CD4-positive, alpha-beta T cell (primary cell): ENCODE measurements around the gene DIP2C. TPM values are rescaled to one million over a fixed set of nuclear protein-coding genes. Genes with fewer than 3 reads are reported as not detected.

Experiments used
- ATAC-seq: fragments of 200-7000 bp; cut with Tn5 transposase; one replicate; pipeline ENCODE4 v1.10.0; 2022; ENCODE audit warnings: mild to moderate bottlenecking; ENCODE audit not compliant: poor library complexity
- CTCF ChIA-PET: fragments of 350-600 bp; sonication (Branson Sonifier 250); formaldehyde crosslinking; loops from one replicate; lab custom pipeline; 2021; ENCODE audit warnings: antibody characterized with exemption, inconsistent platforms; lab: Charles Lee
- POLR2A ChIA-PET: fragments of 350-600 bp; sonication (Branson Sonifier 250); formaldehyde crosslinking; loops from one replicate; lab custom pipeline; 2021; ENCODE audit warnings: antibody characterized with exemption, inconsistent platforms; lab: Charles Lee
- DNase-seq, 14 experiments: peaks; one replicate each; pipeline ENCODE4 v3.0.0-alpha.2; 2013 to 2020; ENCODE audit warnings: mixed read lengths in 2 of 14
- H3K27ac ChIP-seq, 2 donors: one replicate each; pipeline versions ENCODE4 v1.5.1 to v1.7.0; 2013; ENCODE audit warnings: low read length in 2 of 2, low read depth in 1 of 2, mild to moderate bottlenecking in 1 of 2
- H3K27me3 ChIP-seq, 2 experiments: 1 replicate in 1 of 2; 2 replicates in 1 of 2; pipeline versions ENCODE4 v1.6.1 to v1.7.0; 2013; ENCODE audit warnings: low read length in 2 of 2, control low read depth in 1 of 2, mild to moderate bottlenecking in 1 of 2, moderate library complexity in 1 of 2; ENCODE audit not compliant: insufficient read depth in 2 of 2, control insufficient read depth in 1 of 2
- H3K36me3 ChIP-seq: one replicate; pipeline ENCODE4 v1.6.1; 2013; ENCODE audit warnings: low read length, control low read depth; ENCODE audit not compliant: insufficient read depth
- H3K4me1 ChIP-seq: one replicate; pipeline ENCODE4 v1.6.1; 2013; ENCODE audit warnings: low read length, control low read depth; ENCODE audit not compliant: insufficient read depth
- H3K4me3 ChIP-seq: one replicate; pipeline ENCODE4 v1.5.1; 2013; ENCODE audit warnings: mild to moderate bottlenecking, low read length, moderate library complexity
- H3K9me3 ChIP-seq, 2 experiments: 1 replicate in 1 of 2; 2 replicates in 1 of 2; pipeline versions ENCODE4 v1.6.1 to v1.7.0; 2013; ENCODE audit warnings: low read length in 2 of 2, mild to moderate bottlenecking in 2 of 2, control low read depth in 1 of 2, moderate library complexity in 1 of 2; ENCODE audit not compliant: control insufficient read depth in 1 of 2, insufficient read depth in 1 of 2
- H3K27ac Mint-ChIP-seq: one replicate; pipeline ENCODE4 v1.8.0; 2020; ENCODE audit warnings: mixed read lengths
- H3K27me3 Mint-ChIP-seq: one replicate; pipeline ENCODE4 v1.8.0; 2021; ENCODE audit warnings: mixed read lengths
- H3K36me3 Mint-ChIP-seq: one replicate; pipeline ENCODE4 v1.8.0; 2021; ENCODE audit warnings: low read depth, mixed read lengths
- H3K4me1 Mint-ChIP-seq: one replicate; pipeline ENCODE4 v1.8.0; 2021; ENCODE audit warnings: low read depth, mixed read lengths
- H3K4me3 Mint-ChIP-seq: one replicate; pipeline ENCODE4 v1.8.0; 2020; ENCODE audit warnings: mild to moderate bottlenecking, mixed read lengths
- H3K9me3 Mint-ChIP-seq: one replicate; pipeline ENCODE4 v1.8.0; 2020; ENCODE audit warnings: mixed read lengths
- intact Hi-C, 2 experiments: fragments of 100-400 bp; cut with DNase I in 1 of 2; cut with micrococcal nuclease in 1 of 2; formaldehyde crosslinking; loops; one replicate each; pipeline versions ENCODE4 v1.15.1 to v1.9.0; 2023 to 2025; cut with DNase I, micrococcal nuclease
- total RNA-seq, 174 experiments: library from RNA in 2 of 174; stranded (reverse) in 2 of 174; gene quantifications; one replicate each; pipeline ENCODE4 v1.2.3 and lab custom pipeline; 2021 to 2026
- TF ChIP-seq, protein P1 (sequence below): fragments of 200-600 bp; IDR thresholded peaks from one replicate; pipeline ENCODE4 v1.8.0; 2022; ENCODE audit warnings: antibody characterized with exemption, mild to moderate bottlenecking

The DIP2C gene
- total RNA-seq, 2 experiments from 2014 or later: 4.1 TPM

DNA sequence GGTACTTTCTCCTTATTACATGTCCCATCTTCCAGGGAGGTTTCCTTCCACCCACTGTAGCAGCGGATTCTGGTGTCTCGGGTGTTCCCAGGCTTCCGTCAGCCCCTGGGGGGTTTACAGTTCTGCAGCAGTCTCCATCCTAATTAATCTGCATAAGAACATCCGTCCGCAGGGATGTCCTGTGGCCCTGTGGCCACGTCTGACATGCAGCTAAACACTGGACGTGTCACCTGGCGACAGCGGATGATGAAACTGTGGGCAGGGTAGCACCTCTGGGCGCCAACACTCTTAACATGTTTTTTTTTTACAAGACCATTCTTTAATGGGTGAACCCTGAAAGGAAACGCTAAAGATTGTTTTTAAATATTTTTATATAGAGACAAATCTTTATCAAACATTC lies 58.2 kb downstream of the DIP2C start:
- no peaks in the 10 kb centered on the region for H3K36me3 ChIP-seq
- CTCF ChIA-PET: no interaction called here
- H3K36me3 Mint-ChIP-seq: no peaks in the 10 kb centered on the region
- H3K27ac Mint-ChIP-seq: no peak overlapping the region
- H3K4me3 ChIP-seq: no peak overlapping the region
- H3K27ac ChIP-seq: no peak overlapping the region
- peaks cover 0 to 15% of the 10 kb centered on the region in 2 experiments for H3K9me3 ChIP-seq
- POLR2A ChIA-PET: no interaction called here
- DNase-seq (no peak), ATAC-seq (no peak)
- H3K27me3 Mint-ChIP-seq: peaks cover 34% of the 10 kb centered on the region
- H3K4me1 ChIP-seq: no peaks in the 10 kb centered on the region
- no peaks in the 10 kb centered on the region for H3K9me3 Mint-ChIP-seq
- intact Hi-C loops: no loop called here
- TF ChIP-seq, protein P1, sequence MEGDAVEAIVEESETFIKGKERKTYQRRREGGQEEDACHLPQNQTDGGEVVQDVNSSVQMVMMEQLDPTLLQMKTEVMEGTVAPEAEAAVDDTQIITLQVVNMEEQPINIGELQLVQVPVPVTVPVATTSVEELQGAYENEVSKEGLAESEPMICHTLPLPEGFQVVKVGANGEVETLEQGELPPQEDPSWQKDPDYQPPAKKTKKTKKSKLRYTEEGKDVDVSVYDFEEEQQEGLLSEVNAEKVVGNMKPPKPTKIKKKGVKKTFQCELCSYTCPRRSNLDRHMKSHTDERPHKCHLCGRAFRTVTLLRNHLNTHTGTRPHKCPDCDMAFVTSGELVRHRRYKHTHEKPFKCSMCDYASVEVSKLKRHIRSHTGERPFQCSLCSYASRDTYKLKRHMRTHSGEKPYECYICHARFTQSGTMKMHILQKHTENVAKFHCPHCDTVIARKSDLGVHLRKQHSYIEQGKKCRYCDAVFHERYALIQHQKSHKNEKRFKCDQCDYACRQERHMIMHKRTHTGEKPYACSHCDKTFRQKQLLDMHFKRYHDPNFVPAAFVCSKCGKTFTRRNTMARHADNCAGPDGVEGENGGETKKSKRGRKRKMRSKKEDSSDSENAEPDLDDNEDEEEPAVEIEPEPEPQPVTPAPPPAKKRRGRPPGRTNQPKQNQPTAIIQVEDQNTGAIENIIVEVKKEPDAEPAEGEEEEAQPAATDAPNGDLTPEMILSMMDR: no peak
- no peak overlapping the region for H3K4me3 Mint-ChIP-seq
- H3K4me1 Mint-ChIP-seq: no peaks in the 10 kb centered on the region
- H3K27me3 ChIP-seq: peaks cover 3 to 15% of the 10 kb centered on the region in 2 experiments

DNA sequence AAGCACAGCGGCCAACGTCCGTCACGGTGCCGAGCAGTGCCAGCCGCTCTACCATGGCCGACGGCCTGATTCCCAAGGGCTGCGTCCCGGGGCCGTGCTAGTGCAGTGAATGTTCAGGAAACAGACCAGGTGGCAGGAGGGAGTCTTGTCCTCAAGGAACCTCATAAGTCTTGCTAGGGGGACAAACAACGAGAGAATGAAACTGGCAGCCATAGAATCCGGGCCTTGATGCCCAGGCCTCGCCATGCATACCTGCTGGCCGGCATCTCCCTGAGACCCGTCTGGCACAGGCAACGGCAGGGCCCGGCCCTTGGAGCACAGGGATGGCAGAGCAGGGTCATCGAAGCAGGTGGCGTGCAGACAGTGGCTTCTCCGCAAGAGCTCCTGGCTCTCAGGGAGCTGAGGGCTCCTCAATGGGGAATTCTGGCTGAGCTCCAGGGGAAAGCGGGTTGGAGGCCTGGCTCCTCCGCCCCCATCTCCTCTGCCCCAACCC lies 58.8 kb downstream of the DIP2C start:
- no peak overlapping the region for H3K27ac Mint-ChIP-seq
- peaks cover 33% of the 10 kb centered on the region for H3K27me3 Mint-ChIP-seq
- peaks cover 0 to 15% of the 10 kb centered on the region in 2 experiments for H3K9me3 ChIP-seq
- no peaks in the 10 kb centered on the region for H3K36me3 ChIP-seq
- TF ChIP-seq, protein P1: no peak
- H3K36me3 Mint-ChIP-seq: no peaks in the 10 kb centered on the region
- peaks cover 3 to 15% of the 10 kb centered on the region in 2 experiments for H3K27me3 ChIP-seq
- intact Hi-C loops: no loop called here
- ChIA-PET CTCF (no interaction called here), POLR2A (no interaction called here)
- ATAC-seq (no peak), DNase-seq (no peak)
- no peak overlapping the region for H3K27ac ChIP-seq
- H3K4me1 Mint-ChIP-seq: no peaks in the 10 kb centered on the region
- H3K4me3 ChIP-seq: no peak overlapping the region
- no peak overlapping the region for H3K4me3 Mint-ChIP-seq
- no peaks in the 10 kb centered on the region for H3K4me1 ChIP-seq
- no peaks in the 10 kb centered on the region for H3K9me3 Mint-ChIP-seq

DNA sequence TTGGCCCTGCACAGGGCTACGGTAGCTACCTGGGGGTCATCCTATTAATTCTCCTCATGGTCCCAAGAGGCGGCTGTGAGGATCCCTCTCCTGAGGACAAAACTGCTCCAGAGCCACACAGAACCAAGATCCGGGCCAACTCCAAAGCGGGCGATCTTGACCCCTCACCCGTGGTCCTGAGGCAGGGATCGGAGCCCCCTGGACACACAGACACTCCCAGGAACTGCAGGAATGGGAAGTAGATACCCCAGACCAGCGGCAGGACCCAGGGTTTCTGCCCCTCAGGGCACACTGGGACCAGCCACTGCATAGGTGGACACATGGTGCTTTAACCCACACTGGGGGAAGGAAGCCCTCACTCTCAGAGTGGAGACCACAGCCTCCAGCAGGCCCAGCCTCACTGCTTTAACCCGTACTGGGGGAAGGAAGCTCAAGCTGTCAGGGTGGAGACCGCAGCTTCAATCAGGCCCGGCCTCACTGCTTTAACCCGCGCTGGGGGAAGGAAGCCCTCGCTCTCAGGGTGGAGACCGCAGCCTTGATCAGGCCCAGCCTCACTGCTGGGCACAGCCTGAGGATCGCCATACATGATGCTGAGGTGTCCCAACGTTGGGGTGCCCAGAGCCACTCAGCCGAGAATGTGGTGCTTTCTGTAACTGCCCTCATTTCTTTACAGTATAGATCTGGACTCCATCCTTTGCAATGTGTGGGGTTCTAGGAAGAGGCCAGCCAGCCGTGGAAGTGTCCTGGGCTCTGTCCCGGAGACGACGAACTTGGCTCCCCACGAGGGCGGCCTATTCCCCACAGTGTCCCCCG lies 60.1 kb downstream of the DIP2C start:
- Histone ChIP-seq H3K27me3 (peaks cover 0 to 7% of the 10 kb centered on the region in 2 experiments), H3K27ac (no peak overlapping the region), H3K9me3 (peaks cover 0 to 15% of the 10 kb centered on the region in 2 experiments), H3K4me1 (no peaks in the 10 kb centered on the region), H3K36me3 (no peaks in the 10 kb centered on the region), H3K4me3 (no peak overlapping the region)
- ChIA-PET POLR2A (no interaction called here), CTCF (no interaction called here)
- ATAC-seq (no peak), DNase-seq (no peak)
- H3K9me3 Mint-ChIP-seq: no peaks in the 10 kb centered on the region
- H3K36me3 Mint-ChIP-seq: no peaks in the 10 kb centered on the region
- peaks cover 28% of the 10 kb centered on the region for H3K27me3 Mint-ChIP-seq
- H3K4me3 Mint-ChIP-seq: no peak overlapping the region
- TF ChIP-seq, protein P1: no peak
- H3K27ac Mint-ChIP-seq: no peak overlapping the region
- H3K4me1 Mint-ChIP-seq: no peaks in the 10 kb centered on the region
- intact Hi-C loops: no loop called here
